Panc1 (cell line): ENCODE measurements around the gene MAPK7. TPM values are rescaled to one million over a fixed set of nuclear protein-coding genes. Genes with fewer than 3 reads are reported as not detected.

Experiments
- ATAC-seq: fragments of 200-7000 bp; cut with Tn5 transposase; 2 replicates; pipeline ENCODE4 v1.9.1; 2020; ENCODE audit warnings: mild to moderate bottlenecking, moderate library complexity
- BruUV-seq: library from RNA; stranded (reverse); fragments of 400-500 nt; replicated peaks from 2 replicates; lab custom pipeline; 2021; lab: Mats Ljungman, UMichigan
- CTCF ChIA-PET: fragments of 300-600 bp; sonication (Branson Sonifier 250); formaldehyde crosslinking; loops from one replicate; lab custom pipeline; 2022; ENCODE audit warnings: antibody characterized with exemption; lab: Charles Lee
- POLR2A ChIA-PET: fragments of 300-600 bp; sonication (Branson Sonifier 250); formaldehyde crosslinking; loops from one replicate; lab custom pipeline; 2022; ENCODE audit warnings: antibody characterized with exemption; lab: Charles Lee
- DNase-seq: peaks from one replicate; pipeline ENCODE4 v3.0.0-alpha.2; 2010; ENCODE audit warnings: low read depth, low spot score
- H3K27ac ChIP-seq: 2 replicates; pipeline ENCODE4 v1.5.1; 2011; ENCODE audit warnings: mild to moderate bottlenecking, low read length, inconsistent platforms
- H3K27me3 ChIP-seq: fragments of 200-500 bp; sonication (Bioruptor generic); 2 replicates; pipeline ENCODE4 v1.6.0; 2014; ENCODE audit warnings: low read length, inconsistent platforms; ENCODE audit not compliant: control insufficient read depth, insufficient read depth
- H3K36me3 ChIP-seq: fragments of 200-500 bp; sonication (Bioruptor generic); 2 replicates; pipeline ENCODE4 v1.5.1; 2014; ENCODE audit warnings: inconsistent platforms, mild to moderate bottlenecking, low read length, moderate library complexity; ENCODE audit not compliant: control insufficient read depth, insufficient read depth
- H3K4me1 ChIP-seq: 2 replicates; pipeline ENCODE4 v1.5.1; 2011; ENCODE audit warnings: inconsistent platforms, mild to moderate bottlenecking, low read length, moderate library complexity; ENCODE audit not compliant: control insufficient read depth, insufficient read depth
- H3K4me3 ChIP-seq, 2 experiments: 2 replicates each; pipeline ENCODE4 v1.5.1; 2011 to 2012; ENCODE audit warnings: low read depth in 2 of 2, low read length in 2 of 2, mild to moderate bottlenecking in 2 of 2, inconsistent platforms in 1 of 2, moderate library complexity in 1 of 2
- H3K9me3 ChIP-seq: fragments of 200-500 bp; sonication (Bioruptor generic); 2 replicates; pipeline ENCODE4 v1.5.1; 2014; ENCODE audit warnings: low read depth, mild to moderate bottlenecking, inconsistent platforms, low read length, moderate library complexity; ENCODE audit not compliant: control insufficient read depth, insufficient read depth
- POLR2AphosphoS5 ChIP-seq: IDR thresholded peaks from 2 replicates; pipeline ENCODE4 v1.6.1; 2012; ENCODE audit warnings: mild to moderate bottlenecking, low read depth, low read length, moderate library complexity
- REST ChIP-seq, 2 experiments: IDR thresholded peaks; 2 replicates each; pipeline ENCODE4 v1.6.1; 2011 to 2012; ENCODE audit warnings: low read depth in 2 of 2, control low read depth in 1 of 2, low read length in 1 of 2, mild to moderate bottlenecking in 1 of 2, moderate library complexity in 1 of 2; ENCODE audit not compliant: insufficient read depth in 1 of 2
- SIN3A ChIP-seq: IDR thresholded peaks from 2 replicates; pipeline ENCODE4 v1.6.1; 2012; ENCODE audit warnings: low read depth, mild to moderate bottlenecking, low read length, moderate library complexity, borderline replicate concordance; ENCODE audit not compliant: insufficient read depth
- TCF7L2 ChIP-seq: IDR thresholded peaks from 2 replicates; pipeline ENCODE4 v1.6.1; 2011; ENCODE audit warnings: mild to moderate bottlenecking, low read depth, low read length, inconsistent platforms
- in situ Hi-C: cut with HindIII; loops from 2 replicates; pipeline ENCODE4 v1.10.0; 2016; ENCODE audit warnings: low sequenced_read_pairs, low pct_unique_long_range_greater_than_20kb
- intact Hi-C: fragments of 100-400 bp; cut with micrococcal nuclease; formaldehyde crosslinking; loops from one replicate; pipeline ENCODE4 v1.10.0; 2022; ENCODE audit not compliant: unreplicated experiment
- total RNA-seq: library from RNA; stranded (reverse); gene quantifications from one replicate; pipeline ENCODE4 v1.2.1, GENCODE V29; 2021; ENCODE audit not compliant: unreplicated experiment
- TF ChIP-seq, protein P1 (sequence below): fragments of 450-650 bp; IDR thresholded peaks from 2 replicates; pipeline ENCODE4 v1.5.1; 2017; ENCODE audit warnings: mild to moderate bottlenecking

Gene MAPK7
- total RNA-seq, 1 experiment from 2014 or later: 28.9 TPM

- Histone ChIP-seq H3K9me3 (no peaks in the 10 kb centered on the region), H3K4me1 (peaks cover 12% of the 10 kb centered on the region), H3K36me3 (no peaks in the 10 kb centered on the region), H3K27me3 (no peaks in the 10 kb centered on the region), H3K27ac (no peak overlapping the region), H3K4me3 (no peak overlapping the region)
- intact Hi-C loops: no loop called here
- ChIA-PET POLR2A (no interaction called here), CTCF (no interaction called here)
- TF ChIP-seq POLR2AphosphoS5 (no peak), TCF7L2 (no peak), REST (IDR thresholded peaks at IDR 0.05; ENCODE audit: insufficient read depth in 1 of 2, low read depth in 2 of 2, low read length in 1 of 2) (no peak), SIN3A (no peak)
- TF ChIP-seq, protein P1, sequence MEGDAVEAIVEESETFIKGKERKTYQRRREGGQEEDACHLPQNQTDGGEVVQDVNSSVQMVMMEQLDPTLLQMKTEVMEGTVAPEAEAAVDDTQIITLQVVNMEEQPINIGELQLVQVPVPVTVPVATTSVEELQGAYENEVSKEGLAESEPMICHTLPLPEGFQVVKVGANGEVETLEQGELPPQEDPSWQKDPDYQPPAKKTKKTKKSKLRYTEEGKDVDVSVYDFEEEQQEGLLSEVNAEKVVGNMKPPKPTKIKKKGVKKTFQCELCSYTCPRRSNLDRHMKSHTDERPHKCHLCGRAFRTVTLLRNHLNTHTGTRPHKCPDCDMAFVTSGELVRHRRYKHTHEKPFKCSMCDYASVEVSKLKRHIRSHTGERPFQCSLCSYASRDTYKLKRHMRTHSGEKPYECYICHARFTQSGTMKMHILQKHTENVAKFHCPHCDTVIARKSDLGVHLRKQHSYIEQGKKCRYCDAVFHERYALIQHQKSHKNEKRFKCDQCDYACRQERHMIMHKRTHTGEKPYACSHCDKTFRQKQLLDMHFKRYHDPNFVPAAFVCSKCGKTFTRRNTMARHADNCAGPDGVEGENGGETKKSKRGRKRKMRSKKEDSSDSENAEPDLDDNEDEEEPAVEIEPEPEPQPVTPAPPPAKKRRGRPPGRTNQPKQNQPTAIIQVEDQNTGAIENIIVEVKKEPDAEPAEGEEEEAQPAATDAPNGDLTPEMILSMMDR: no peak
- DNase-seq: no peak
- in situ Hi-C loops: no loop called here
- ATAC-seq: no peak
- no TSS peak for BruUV-seq
Measured at GRCh38 chr17:19390951-19391350, 12.7 kb downstream of the MAPK7 start.

- CTCF ChIA-PET: no interaction called here
- no peak for TF ChIP-seq POLR2AphosphoS5
- TF ChIP-seq, protein P1: no peak
- TF ChIP-seq SIN3A: no peak
- TF ChIP-seq REST (IDR thresholded peaks at IDR 0.05; ENCODE audit: insufficient read depth in 1 of 2, low read depth in 2 of 2, low read length in 1 of 2): no peak
- TF ChIP-seq TCF7L2: no peak
- intact Hi-C loops (no loop called here), in situ Hi-C loops (no loop called here)
- DNase-seq (no peak), ATAC-seq (no peak)
- peaks cover 8% of the 10 kb centered on the region for H3K4me1 ChIP-seq
- H3K4me3 ChIP-seq: no peak overlapping the region
- H3K9me3 ChIP-seq: no peaks in the 10 kb centered on the region
- H3K27me3 ChIP-seq: no peaks in the 10 kb centered on the region
- no peak overlapping the region for H3K27ac ChIP-seq
- POLR2A ChIA-PET: no interaction called here
- H3K36me3 ChIP-seq: no peaks in the 10 kb centered on the region
- no TSS peak for BruUV-seq
Measured at GRCh38 chr17:19391432-19391831, 13.1 kb downstream of the MAPK7 start.
